Nucleus accumbens (tissue), 56 donors: ENCODE data around the gene M1AP.
A peak's percentile ranks its signal among the peaks of the same experiment; 100 is the strongest.
"Not testable (repeated sequence)": the region's sequence is repeated elsewhere in the genome, so short reads cannot be mapped to it uniquely, and the experiment has no call there.

Source experiments
- DNase-seq, 56 donors: peaks; one replicate each; lab custom pipeline; 2025; lab: John Stamatoyannopoulos, UW

Gene M1AP

GRCh38 chr2:74653985-74654882, 6.1 kb upstream of the M1AP start, which contains the start of gene SEMA4F:
Gene SEMA4F, plus strand, starts transcription at chr2:74654247. Its CDS starts 130 bp downstream, at chr2:74654377.
- peak; percentile 53 to 97 (median 93) for DNase-seq

GRCh38 chr2:74653589-74653984, 5.5 kb upstream of the M1AP start:
- no peak for DNase-seq

DNA sequence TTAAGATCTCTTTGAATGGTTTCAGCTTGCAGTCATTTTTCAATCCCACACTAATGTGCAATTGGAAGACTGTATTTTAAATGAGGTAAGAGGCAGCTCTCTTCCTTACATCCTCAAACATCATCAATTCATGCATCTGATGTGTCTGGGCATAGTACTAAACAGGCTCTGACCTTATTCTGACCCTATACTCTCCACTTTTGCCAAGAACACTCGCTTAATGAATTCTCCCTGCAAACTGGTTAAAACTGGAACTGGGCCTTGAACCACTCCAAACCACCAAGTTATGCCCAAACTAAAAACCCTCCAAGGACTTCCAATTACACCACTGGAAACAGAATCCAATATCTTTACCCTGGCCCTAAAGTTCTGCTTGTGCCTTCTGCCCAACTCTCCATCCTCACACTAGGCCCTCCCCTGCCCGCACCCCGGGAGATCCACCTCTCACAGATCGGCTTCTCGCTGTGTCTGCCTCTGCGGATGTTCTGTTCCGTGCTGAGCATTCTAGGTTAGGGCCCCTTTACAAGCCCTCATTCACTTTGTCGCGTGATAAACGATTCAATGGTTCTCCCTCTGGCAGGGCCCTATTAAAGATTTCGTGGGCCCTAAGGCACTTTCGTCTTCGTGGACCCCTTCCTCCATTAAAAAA, 1.2 kb downstream of the M1AP start:
- no peak for DNase-seq

DNA sequence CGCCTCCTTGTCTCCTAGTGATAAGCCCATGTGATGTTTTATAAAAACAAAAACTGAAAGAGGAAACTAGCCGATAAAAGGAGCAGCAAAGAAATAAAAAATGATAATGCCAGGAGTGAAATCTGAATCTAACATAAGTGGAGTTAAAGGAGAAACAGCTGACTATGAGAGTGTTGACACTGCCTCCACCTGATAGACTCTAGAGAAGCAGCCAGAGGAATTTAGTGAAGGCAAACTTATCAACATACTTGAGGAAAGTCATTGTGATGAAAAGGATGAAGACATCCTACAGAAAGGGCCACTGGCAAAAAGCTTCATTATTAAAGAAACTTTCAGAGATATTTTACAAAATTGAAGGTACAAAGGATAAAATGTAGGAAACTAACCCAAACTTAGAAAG, 1.9 kb downstream of the M1AP start:
- DNase-seq, result no peak

DNA sequence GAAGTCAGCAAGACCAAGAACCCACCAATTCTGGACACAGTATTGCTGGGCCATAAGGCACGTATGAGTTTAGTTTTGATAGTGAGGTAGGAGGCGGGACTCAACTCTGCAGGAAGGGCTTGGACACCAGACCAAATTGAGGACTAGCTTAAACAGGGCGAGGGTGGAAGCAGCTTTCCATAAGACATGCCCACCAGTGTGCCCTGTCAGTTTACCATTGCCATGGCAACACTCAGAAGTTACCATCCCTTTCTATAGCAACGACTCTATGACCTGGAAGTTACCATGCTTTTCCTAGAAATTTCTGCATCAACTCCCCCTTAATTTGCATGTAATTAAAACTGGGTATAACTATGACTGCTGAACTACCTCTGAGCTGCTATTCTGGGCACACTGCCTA, 2.8 kb downstream of the M1AP start:
- no peak for DNase-seq

DNA sequence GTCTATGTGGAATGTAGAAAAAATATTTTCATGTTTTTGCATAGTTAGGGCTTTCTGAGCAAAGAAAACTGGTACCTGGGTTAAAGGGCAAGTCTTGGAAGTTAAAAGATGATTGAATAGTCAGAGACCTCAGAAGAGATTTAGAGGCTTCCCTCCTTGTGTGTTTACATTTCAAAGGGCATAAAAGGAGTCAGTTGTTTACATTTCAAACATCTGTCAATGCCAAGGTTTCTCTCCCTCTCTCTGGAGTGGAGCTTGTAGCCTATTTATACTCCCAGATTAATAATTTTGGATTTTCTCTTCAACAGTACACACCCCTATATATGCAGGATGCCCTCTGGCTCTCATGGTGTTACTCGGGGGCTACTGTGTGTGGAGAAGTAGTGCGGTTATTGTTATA, 8.6 kb downstream of the M1AP start:
- DNase-seq, result no peak

- DNase-seq, result no peak
These were observed 15.2 kb downstream of the M1AP start for GRCh38 chr2:74632939-74633312.

DNA sequence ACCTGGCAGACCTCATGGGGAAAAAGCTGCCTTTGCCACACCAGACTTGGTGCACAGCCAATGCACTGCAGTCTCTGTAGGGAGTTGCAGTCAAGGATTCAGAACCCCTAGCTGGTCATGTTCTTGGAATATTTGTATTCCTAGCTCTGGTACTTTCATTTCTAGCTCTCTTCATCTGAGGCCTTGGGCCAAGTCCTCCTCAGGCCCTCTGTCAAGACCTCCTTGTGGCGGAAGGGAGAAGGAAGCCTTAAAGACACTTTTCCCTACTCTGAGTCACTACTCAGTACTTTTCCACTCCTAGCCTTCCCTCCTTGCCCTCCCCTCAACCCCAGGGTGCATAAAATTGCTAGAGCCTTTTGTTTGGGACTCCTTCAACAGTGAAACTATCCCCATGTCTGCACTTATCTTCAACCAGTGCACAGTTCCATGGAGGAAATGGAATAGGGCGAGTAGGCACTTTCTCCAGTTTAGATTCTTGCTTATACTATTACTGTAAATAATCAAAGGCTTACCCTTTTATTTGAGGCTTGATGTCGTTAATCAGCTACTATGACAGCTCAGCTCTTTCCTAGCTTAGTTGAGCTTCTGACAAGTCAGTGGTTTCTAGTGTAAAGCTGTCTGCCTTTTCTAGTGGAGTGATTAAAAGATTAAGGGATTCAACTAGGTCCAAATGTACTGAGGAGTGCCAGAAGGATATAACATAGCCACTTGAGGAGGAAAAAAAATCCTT, 15.8 kb downstream of the M1AP start:
- DNase-seq, result no peak

GRCh38 chr2:74630454-74630853, 17.7 kb downstream of the M1AP start:
- not testable (repeated sequence) for DNase-seq

DNA sequence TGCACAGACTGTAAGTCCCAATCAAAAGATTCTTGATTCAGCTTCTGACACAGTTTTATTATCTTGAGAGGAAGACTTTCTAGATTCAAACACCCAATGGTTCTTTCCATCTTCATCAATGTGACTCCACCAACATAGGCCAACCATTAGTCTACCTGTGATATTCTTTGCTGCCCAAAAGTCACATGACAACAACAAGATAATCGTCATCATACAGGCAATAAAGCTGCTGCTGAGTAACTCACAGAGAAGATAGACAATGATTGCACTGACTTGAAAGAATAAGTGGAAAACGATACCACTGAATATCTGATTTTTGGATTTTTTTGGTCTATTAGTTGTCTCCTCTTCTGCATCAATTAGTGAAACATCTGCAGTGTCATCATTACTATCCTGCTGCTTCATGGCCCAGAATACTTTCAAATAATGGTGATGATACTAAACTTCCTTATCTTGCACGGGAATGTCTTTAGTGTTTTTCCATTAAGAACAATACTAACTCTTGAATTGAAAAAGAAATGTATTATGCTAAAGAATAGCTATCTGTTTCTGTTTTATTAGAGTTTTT, 19.5 kb downstream of the M1AP start:
- no peak for DNase-seq

- no peak for DNase-seq
These were observed 22.3 kb downstream of the M1AP start for GRCh38 chr2:74625658-74626425.

DNA sequence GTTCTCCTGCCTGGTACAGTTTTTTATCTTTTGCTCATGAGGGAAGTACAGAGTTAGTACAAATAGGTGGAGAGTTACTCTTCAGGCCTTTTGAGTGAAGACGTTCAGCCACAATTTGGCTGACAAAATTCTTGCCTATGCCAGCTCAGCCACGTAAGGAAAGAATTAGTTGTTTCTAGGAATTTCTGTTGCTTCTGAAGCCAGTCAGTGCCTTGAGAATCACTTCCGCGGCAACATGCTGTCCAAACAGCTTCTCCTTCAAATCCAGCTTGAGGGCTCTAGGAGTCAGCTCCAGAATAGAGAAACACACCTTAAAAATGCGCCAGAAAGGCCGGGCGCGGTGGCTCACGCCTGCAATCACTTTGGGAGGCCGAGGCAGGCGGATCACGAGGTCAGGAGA, 27.5 kb downstream of the M1AP start:
- no peak for DNase-seq

DNA sequence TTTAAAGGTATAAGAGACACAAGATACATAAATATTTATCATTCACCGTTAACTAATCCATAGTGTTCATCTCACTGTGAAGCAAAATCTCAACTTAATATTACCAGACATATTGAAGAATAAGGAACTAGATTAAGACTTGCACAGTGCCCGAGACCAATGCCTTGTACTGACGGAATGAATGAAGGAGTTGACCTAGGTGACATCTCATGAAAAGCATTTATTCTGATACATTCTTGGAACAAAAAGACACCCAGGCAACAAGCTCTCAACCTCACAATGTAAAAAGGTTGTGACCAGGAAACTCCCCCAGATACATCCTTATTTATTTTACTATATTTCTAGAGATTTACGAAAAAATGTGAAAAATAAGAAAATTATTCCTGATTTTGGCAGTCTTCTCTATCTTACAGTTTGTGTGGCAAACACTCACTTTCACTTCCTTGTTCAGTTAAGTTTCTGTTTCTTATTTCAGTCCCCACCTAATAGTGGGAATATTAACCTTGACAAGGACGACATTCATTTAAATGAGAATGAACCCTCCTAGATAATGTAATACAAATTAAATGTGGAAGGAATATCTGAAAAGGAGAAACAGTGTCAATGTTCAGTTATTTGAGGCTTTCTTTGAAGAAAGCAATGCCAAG, 28.4 kb downstream of the M1AP start:
- no peak for DNase-seq

GRCh38 chr2:74618410-74619083, 29.6 kb downstream of the M1AP start:
- DNase-seq, result no peak

- no peak for DNase-seq
These were observed 31.0 kb downstream of the M1AP start for GRCh38 chr2:74617122-74617521.

DNA sequence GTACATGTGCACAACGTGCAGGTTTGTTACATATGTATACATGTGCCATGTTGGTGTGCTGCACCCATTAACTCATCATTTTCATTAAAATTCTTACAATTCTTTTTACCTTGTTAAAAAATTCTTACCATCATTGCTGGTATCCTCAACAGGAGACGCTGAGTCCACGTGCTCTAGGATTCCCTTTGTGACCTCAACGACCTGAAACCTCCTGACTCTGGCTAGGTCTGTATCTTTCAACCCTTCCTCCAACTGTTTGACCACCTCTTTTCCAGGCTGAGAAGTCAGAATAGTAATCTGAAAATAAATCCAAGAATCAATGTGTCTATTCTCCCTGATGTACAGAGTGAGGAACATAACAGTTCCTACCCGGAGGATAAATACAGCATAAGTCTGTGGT, 41.2 kb downstream of the M1AP start:
- DNase-seq, result no peak

GRCh38 chr2:74603282-74604000, 44.7 kb downstream of the M1AP start:
- DNase-seq, result no peak

DNA sequence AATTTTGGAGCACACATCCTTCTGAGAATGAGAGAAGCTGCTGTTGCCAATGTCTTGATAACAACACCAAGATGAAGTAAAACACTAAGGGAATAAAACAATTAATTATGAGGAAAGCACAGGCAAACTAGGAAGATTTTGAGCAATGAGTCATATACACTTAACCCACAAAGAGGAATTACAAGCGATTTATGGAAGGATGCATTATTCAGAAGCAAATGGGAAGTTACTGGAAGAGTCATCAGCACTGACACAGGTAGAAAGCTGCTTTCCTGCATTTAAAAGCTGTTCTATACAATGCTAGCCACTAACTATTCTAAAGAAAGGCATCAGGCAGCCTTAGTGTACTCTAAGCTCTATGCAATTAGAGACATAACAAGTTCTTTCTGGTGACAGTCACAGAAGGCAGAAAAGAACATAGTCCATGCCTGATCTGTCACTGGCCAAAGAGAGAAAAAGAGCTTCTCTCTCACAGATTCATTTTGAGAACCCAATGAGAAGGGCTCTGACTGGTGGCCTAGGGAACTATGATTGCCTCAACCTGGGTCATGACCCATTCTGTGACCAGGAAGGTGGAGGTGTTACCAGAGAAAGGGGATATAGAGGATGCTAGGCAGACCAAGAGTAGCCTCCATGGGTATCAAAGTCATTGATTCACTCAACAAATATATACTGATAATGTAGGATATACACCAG, 45.4 kb downstream of the M1AP start:
- DNase-seq, result no peak
